ENCODE measurements around the gene ABTB2. TPM values are rescaled to one million over a fixed set of nuclear protein-coding genes. Genes with fewer than 3 reads are reported as not detected.

Gene ABTB2
- total and polyA plus RNA-seq, 4 donors, result 0.73 to 3.3 (median 2.7) TPM

- ATAC-seq (ENCODE audit: insufficient read depth, low FRiP score) (no peak), DNase-seq (no peak)
- no peaks in the 10 kb centered on the region for H3K27me3 ChIP-seq (ENCODE audit: control insufficient read depth in 3 of 3, insufficient read depth in 3 of 3, low read length in 2 of 3)
- H3K4me1 ChIP-seq (ENCODE audit: control insufficient read depth in 5 of 5, insufficient read depth in 5 of 5, low read length in 5 of 5), result peaks cover 0 to 29% (median 11%) of the 10 kb centered on the region in 5 donors
- H3K4me3 ChIP-seq, result no peak overlapping the region
- H3K9ac ChIP-seq (ENCODE audit: insufficient read depth in 1 of 2, low read length in 2 of 2), result no peak overlapping the region
- WGBS, 2 donors, result 93 to 98% methylated on average over 1 of the region's 1 CpG
- no peaks in the 10 kb centered on the region for H3K36me3 ChIP-seq (ENCODE audit: control insufficient read depth in 4 of 4, insufficient read depth in 4 of 4, low read length in 4 of 4)
- no peaks in the 10 kb centered on the region for H3K9me3 ChIP-seq (ENCODE audit: control insufficient read depth in 4 of 4, insufficient read depth in 3 of 4, low read length in 3 of 4)
- no peak for TF ChIP-seq CTCF (IDR thresholded peaks at IDR 0.05; ENCODE audit: control extremely low read depth, extremely low read depth)
- H3K27ac ChIP-seq (ENCODE audit: low read depth in 1 of 2, low read length in 1 of 2), result no peak overlapping the region
Observed at GRCh38 chr11:34215806-34216453, 141.9 kb downstream of the ABTB2 start.

DNA sequence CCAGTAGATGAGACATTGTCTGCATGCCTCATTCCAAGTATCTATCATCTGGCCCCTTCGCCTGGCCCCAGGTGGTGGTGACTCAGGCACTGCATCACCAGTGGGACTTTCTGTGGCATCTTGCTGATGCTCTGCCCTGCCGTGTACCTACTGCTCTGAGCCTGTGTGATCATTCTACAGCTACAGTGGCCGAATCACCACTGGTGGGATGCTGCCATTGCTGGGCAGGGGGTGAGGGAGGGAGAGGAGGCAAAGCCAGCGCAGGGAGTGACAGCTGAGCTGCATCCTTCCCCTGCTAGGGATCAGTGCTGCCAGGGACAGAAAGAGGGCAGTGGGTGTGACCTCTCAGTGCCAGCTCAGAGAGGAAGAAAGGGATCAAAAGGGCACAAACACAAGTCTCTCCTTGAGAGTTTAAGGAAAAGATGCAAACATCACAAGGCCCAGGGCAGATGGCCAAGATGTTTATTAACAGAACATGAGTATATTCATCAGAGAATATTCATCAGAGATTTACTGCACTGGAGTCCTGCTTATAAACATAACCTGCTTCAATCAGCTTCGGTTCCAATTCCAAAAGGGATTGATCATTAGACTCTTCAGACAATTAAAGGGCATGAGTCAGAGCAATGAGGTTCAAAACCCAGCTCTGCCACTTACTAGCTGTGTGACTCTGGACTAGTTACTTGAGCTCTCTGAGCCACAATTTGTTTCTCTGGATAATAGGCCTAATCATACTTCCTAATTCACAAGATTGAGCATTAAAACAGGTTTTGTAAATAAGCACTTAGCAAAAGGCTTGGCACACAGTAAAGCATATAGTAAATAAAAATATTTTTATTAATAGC lies 142.6 kb downstream of the ABTB2 start:
- Histone ChIP-seq H3K27ac (ENCODE audit: low read depth in 1 of 2, low read length in 1 of 2) (no peak overlapping the region), H3K9ac (ENCODE audit: insufficient read depth in 1 of 2, low read length in 2 of 2) (no peak overlapping the region), H3K36me3 (ENCODE audit: control insufficient read depth in 4 of 4, insufficient read depth in 4 of 4, low read length in 4 of 4) (no peaks in the 10 kb centered on the region), H3K4me1 (ENCODE audit: control insufficient read depth in 5 of 5, insufficient read depth in 5 of 5, low read length in 5 of 5) (peaks cover 0 to 29% (median 10%) of the 10 kb centered on the region in 5 donors), H3K27me3 (ENCODE audit: control insufficient read depth in 3 of 3, insufficient read depth in 3 of 3, low read length in 2 of 3) (no peaks in the 10 kb centered on the region), H3K4me3 (no peak overlapping the region), H3K9me3 (ENCODE audit: control insufficient read depth in 4 of 4, insufficient read depth in 3 of 4, low read length in 3 of 4) (no peaks in the 10 kb centered on the region)
- DNase-seq, result peak in 1 of 3 donors; percentile 45
- 65 to 75% methylated on average over 5 of the region's 5 CpGs for WGBS, 2 donors
- ATAC-seq (ENCODE audit: insufficient read depth, low FRiP score), result no peak
- no peak for TF ChIP-seq CTCF (IDR thresholded peaks at IDR 0.05; ENCODE audit: control extremely low read depth, extremely low read depth)

- TF ChIP-seq CTCF (IDR thresholded peaks at IDR 0.05; ENCODE audit: control extremely low read depth, extremely low read depth), result no peak
- DNase-seq, result no peak
- Histone ChIP-seq H3K36me3 (ENCODE audit: control insufficient read depth in 4 of 4, insufficient read depth in 4 of 4, low read length in 4 of 4) (no peaks in the 10 kb centered on the region), H3K9ac (ENCODE audit: insufficient read depth in 1 of 2, low read length in 2 of 2) (no peak overlapping the region), H3K4me3 (no peak overlapping the region), H3K27me3 (ENCODE audit: control insufficient read depth in 3 of 3, insufficient read depth in 3 of 3, low read length in 2 of 3) (no peaks in the 10 kb centered on the region), H3K27ac (ENCODE audit: low read depth in 1 of 2, low read length in 1 of 2) (no peak overlapping the region), H3K4me1 (ENCODE audit: control insufficient read depth in 5 of 5, insufficient read depth in 5 of 5, low read length in 5 of 5) (peaks cover 0 to 21% (median 3%) of the 10 kb centered on the region in 5 donors), H3K9me3 (ENCODE audit: control insufficient read depth in 4 of 4, insufficient read depth in 3 of 4, low read length in 3 of 4) (no peaks in the 10 kb centered on the region)
- WGBS, 2 donors, result 80 to 84% methylated on average over 5 of the region's 5 CpGs
- ATAC-seq (ENCODE audit: insufficient read depth, low FRiP score), result no peak
Observed at GRCh38 chr11:34213366-34213765, 144.4 kb downstream of the ABTB2 start.
